ENCODE results near the gene IMMP2L. TPM values are rescaled to one million over a fixed set of nuclear protein-coding genes. Genes with fewer than 3 reads are reported as not detected.

IMMP2L gene
- total and polyA plus RNA-seq, 2 of the 4 experiments (the other 2 are of a cell fraction), result 5.8 to 9.3 TPM

DNA sequence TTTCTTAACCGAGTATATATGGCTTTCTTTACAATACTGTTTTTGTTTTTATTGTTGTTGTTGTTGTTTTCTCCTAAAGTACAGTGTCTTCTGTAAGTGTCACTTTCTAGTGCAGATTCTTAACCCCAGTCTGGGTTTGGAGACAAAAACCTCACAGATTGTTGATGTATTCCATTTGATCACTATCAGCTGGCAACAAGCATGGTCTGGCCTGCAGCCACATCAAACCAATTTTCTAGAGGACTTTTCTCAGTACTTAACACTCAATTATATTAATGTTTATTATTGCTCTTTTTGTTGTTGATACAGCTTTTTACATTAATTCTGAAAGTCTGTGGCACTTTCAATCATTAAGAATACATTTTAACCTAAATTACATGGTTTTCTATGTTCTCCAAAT, 454.3 kb downstream of the IMMP2L start:
- Histone ChIP-seq H4K91ac (ENCODE audit: insufficient read depth, low read depth, low read length) (no peak overlapping the region), H3K18ac (ENCODE audit: low read depth, low read length) (no peak overlapping the region), H3K4me2 (ENCODE audit: low read depth, low read length) (no peak overlapping the region), H3K9me3 (ENCODE audit: control insufficient read depth, insufficient read depth, low read length) (no peaks in the 10 kb centered on the region), H3K14ac (replicated peaks; ENCODE audit: low read depth, low read length) (no peak overlapping the region), H3K27me3 (ENCODE audit: control insufficient read depth, insufficient read depth, low read length) (no peaks in the 10 kb centered on the region), H3K4me1 (ENCODE audit: control insufficient read depth, insufficient read depth, low read length) (no peaks in the 10 kb centered on the region; the same call in 1 of the 2 replicates), H2AK9ac (replicated peaks; ENCODE audit: low read depth, low read length, poor library complexity) (no peak overlapping the region), H3K79me1 (ENCODE audit: low read depth in 1 of 2, low read length in 2 of 2) (no peaks in the 10 kb centered on the region), H3K9ac (ENCODE audit: low read depth, low read length) (no peak overlapping the region), H3K23ac (ENCODE audit: low read depth, low read length) (no peak overlapping the region), H4K20me1 (ENCODE audit: insufficient read depth, low read length) (no peaks in the 10 kb centered on the region), H4K5ac (ENCODE audit: low read depth, low read length) (no peak overlapping the region), H2BK20ac (ENCODE audit: low read depth, low read length) (no peak overlapping the region), H2AFZ (replicated peaks; ENCODE audit: low read length, poor library complexity) (no peak overlapping the region), H3K4ac (ENCODE audit: low read depth, low read length) (no peak overlapping the region), H3K27ac (ENCODE audit: insufficient read depth, low read length) (no peak overlapping the region), H2BK5ac (ENCODE audit: low read depth, low read length, poor library complexity, severe bottlenecking) (no peak overlapping the region), H3K4me3 (ENCODE audit: insufficient read depth, low read depth, low read length) (no peak overlapping the region), H3K36me3 (ENCODE audit: control insufficient read depth, insufficient read depth, low read length) (no peaks in the 10 kb centered on the region), H3K9me1 (ENCODE audit: insufficient read depth, low read length) (peaks cover 4% of the 10 kb centered on the region; the same call in 1 of the 2 replicates), H3K56ac (ENCODE audit: extremely low read depth, insufficient read depth, low read length) (no peak overlapping the region), H2BK15ac (ENCODE audit: low read depth, low read length) (no peak overlapping the region), H2AK5ac (ENCODE audit: low read depth, low read length) (no peak overlapping the region), H2BK120ac (ENCODE audit: low read depth, low read length) (no peak overlapping the region), H4K8ac (ENCODE audit: low read depth in 2 of 2, low read length in 2 of 2) (no peak overlapping the region)
- ChIA-PET POLR2A (ENCODE audit: unreplicated experiment) (no interaction called here), CTCF (no interaction called here)
- BruUV-seq (replicated peaks), result no TSS peak
- DNase-seq (no peak), ATAC-seq (ENCODE audit: low read depth) (no peak)
- in situ Hi-C loops (cut with MboI; ENCODE audit: low sequenced_read_pairs) (no loop called here), intact Hi-C loops (cut with micrococcal nuclease) (no loop called here), dilution Hi-C loops (cut with HindIII; ENCODE audit: low sequenced_read_pairs, unreplicated experiment) (no loop called here)
- TF ChIP-seq POLR2A (IDR thresholded peaks at IDR 0.05; ENCODE audit: low read depth, low read length), result no peak
- TF ChIP-seq MAZ (IDR thresholded peaks at IDR 0.05; ENCODE audit: borderline replicate concordance, low read depth, low read length), result no peak
- TF ChIP-seq MXI1 (IDR thresholded peaks at IDR 0.05; ENCODE audit: borderline replicate concordance, low read depth, low read length), result no peak
- no peak for TF ChIP-seq RCOR1 (IDR thresholded peaks at IDR 0.05; ENCODE audit: insufficient replicate concordance, low read length)
- TF ChIP-seq FOS (IDR thresholded peaks at IDR 0.05; ENCODE audit: low read depth, low read length), result no peak
- no peak for TF ChIP-seq NFE2L2 (IDR thresholded peaks at IDR 0.05; ENCODE audit: low read depth, low read length)
- TF ChIP-seq CEBPB (IDR thresholded peaks at IDR 0.05; ENCODE audit: low read depth, low read length), result no peak
- TF ChIP-seq CHD1 (IDR thresholded peaks at IDR 0.05; ENCODE audit: low read depth, low read length), result no peak
- no peak for TF ChIP-seq BHLHE40 (IDR thresholded peaks at IDR 0.05; ENCODE audit: low read depth, low read length)
- no peak for TF ChIP-seq SMC3 (IDR thresholded peaks at IDR 0.05; ENCODE audit: low read depth, low read length)
- TF ChIP-seq RAD21 (IDR thresholded peaks at IDR 0.05; ENCODE audit: low read length), result no peak
- TF ChIP-seq MAFK (IDR thresholded peaks at IDR 0.05; ENCODE audit: low read depth, low read length), result no peak
- TF ChIP-seq, protein P1, sequence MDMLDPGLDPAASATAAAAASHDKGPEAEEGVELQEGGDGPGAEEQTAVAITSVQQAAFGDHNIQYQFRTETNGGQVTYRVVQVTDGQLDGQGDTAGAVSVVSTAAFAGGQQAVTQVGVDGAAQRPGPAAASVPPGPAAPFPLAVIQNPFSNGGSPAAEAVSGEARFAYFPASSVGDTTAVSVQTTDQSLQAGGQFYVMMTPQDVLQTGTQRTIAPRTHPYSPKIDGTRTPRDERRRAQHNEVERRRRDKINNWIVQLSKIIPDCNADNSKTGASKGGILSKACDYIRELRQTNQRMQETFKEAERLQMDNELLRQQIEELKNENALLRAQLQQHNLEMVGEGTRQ (IDR thresholded peaks at IDR 0.05; ENCODE audit: low read depth, low read length), result no peak
- TF ChIP-seq, protein P2, sequence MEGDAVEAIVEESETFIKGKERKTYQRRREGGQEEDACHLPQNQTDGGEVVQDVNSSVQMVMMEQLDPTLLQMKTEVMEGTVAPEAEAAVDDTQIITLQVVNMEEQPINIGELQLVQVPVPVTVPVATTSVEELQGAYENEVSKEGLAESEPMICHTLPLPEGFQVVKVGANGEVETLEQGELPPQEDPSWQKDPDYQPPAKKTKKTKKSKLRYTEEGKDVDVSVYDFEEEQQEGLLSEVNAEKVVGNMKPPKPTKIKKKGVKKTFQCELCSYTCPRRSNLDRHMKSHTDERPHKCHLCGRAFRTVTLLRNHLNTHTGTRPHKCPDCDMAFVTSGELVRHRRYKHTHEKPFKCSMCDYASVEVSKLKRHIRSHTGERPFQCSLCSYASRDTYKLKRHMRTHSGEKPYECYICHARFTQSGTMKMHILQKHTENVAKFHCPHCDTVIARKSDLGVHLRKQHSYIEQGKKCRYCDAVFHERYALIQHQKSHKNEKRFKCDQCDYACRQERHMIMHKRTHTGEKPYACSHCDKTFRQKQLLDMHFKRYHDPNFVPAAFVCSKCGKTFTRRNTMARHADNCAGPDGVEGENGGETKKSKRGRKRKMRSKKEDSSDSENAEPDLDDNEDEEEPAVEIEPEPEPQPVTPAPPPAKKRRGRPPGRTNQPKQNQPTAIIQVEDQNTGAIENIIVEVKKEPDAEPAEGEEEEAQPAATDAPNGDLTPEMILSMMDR (conservative IDR thresholded peaks at IDR 0.05; ENCODE audit: low read depth, low read length), result no peak
- WGBS, 2 experiments (ENCODE audit: extremely low coverage in 2 of 2, insufficient read length in 1 of 2), result no CpG with 5 or more reads among the region's 1 CpG
